Measurements from ENCODE around the gene S100A12. TPM values are rescaled to one million over a fixed set of nuclear protein-coding genes. Genes with fewer than 3 reads are reported as not detected.
"Not testable (repeated sequence)": the region's sequence is repeated elsewhere in the genome, so short reads cannot be mapped to it uniquely, and the experiment has no call there.

The S100A12 gene
- total RNA-seq, 5 donors from 2014 or later (not counting 1 experiment from before 2014, with no cell fraction given) = 1.1 TPM; not detected in 4

GRCh38 chr1:153415850-153416570 is 40.6 kb upstream of the S100A12 start, which contains the start of gene S100A7A:
TSS of gene S100A7A (plus strand) at chr1:153416520. CDS start at chr1:153418083, 1,563 bp downstream.
- ATAC-seq (replicated peaks in 1 of 4) = no peak
- Histone ChIP-seq H3K36me3 (ENCODE audit: control insufficient read depth in 2 of 2, extremely low read depth in 1 of 2, insufficient read depth in 1 of 2, low read length in 1 of 2) (no peaks in the 10 kb centered on the region), H3K27me3 (replicated peaks in 1 of 2; ENCODE audit: control insufficient read depth in 2 of 2, extremely low read depth in 1 of 2, insufficient read depth in 2 of 2, low read length in 1 of 2) (peaks cover 0 to 31% of the 10 kb centered on the region in 2 experiments), H3K9me3 (no peaks in the 10 kb centered on the region), H3K4me1 (ENCODE audit: control insufficient read depth in 1 of 2, extremely low read depth in 1 of 2, insufficient read depth in 2 of 2, low read length in 2 of 2) (no peaks in the 10 kb centered on the region), H3K4me3 (ENCODE audit: control insufficient read depth in 1 of 2, extremely low read depth in 1 of 2, low read length in 1 of 2) (no peak within 1 kb of the TSS), H3K27ac (ENCODE audit: low read length) (no peak within 1 kb of the TSS)
- H3K4me1 Mint-ChIP-seq = no peaks in the 10 kb centered on the region
- CTCF ChIA-PET = no interaction called here
- POLR2A ChIA-PET = no interaction called here
- 61% methylated on average over 2 of the region's 6 CpGs for WGBS (ENCODE audit: insufficient coverage)
- no peak within 1 kb of the TSS for H3K4me3 Mint-ChIP-seq
- H3K36me3 Mint-ChIP-seq = no peaks in the 10 kb centered on the region
- DNase-seq = no peak
- H3K9me3 Mint-ChIP-seq = peaks cover 0 to 5% (median 0%) of the 10 kb centered on the region in 3 donors
- no peak within 1 kb of the TSS for H3K27ac Mint-ChIP-seq
- peaks cover 32 to 45% of the 10 kb centered on the region in 2 donors for H3K27me3 Mint-ChIP-seq

- CTCF ChIA-PET; H3K4me3 Mint-ChIP-seq; H3K9me3 ChIP-seq; H3K4me1 ChIP-seq (ENCODE audit: control insufficient read depth in 1 of 2, extremely low read depth in 1 of 2, insufficient read depth in 2 of 2, low read length in 2 of 2); H3K9me3 Mint-ChIP-seq; H3K36me3 Mint-ChIP-seq; H3K4me1 Mint-ChIP-seq; ATAC-seq (replicated peaks in 1 of 4); H3K27ac Mint-ChIP-seq; H3K27ac ChIP-seq (ENCODE audit: low read length); H3K4me3 ChIP-seq (ENCODE audit: control insufficient read depth in 1 of 2, extremely low read depth in 1 of 2, low read length in 1 of 2); H3K36me3 ChIP-seq (ENCODE audit: control insufficient read depth in 2 of 2, extremely low read depth in 1 of 2, insufficient read depth in 1 of 2, low read length in 1 of 2); POLR2A ChIA-PET; DNase-seq: not testable (repeated sequence)
- peaks cover 0 to 22% of the 10 kb centered on the region in 2 experiments for H3K27me3 ChIP-seq (replicated peaks in 1 of 2; ENCODE audit: control insufficient read depth in 2 of 2, extremely low read depth in 1 of 2, insufficient read depth in 2 of 2, low read length in 1 of 2)
- peaks cover 30 to 36% of the 10 kb centered on the region in 2 donors for H3K27me3 Mint-ChIP-seq
Measured at GRCh38 chr1:153413961-153414360, 38.5 kb upstream of the S100A12 start.

DNA sequence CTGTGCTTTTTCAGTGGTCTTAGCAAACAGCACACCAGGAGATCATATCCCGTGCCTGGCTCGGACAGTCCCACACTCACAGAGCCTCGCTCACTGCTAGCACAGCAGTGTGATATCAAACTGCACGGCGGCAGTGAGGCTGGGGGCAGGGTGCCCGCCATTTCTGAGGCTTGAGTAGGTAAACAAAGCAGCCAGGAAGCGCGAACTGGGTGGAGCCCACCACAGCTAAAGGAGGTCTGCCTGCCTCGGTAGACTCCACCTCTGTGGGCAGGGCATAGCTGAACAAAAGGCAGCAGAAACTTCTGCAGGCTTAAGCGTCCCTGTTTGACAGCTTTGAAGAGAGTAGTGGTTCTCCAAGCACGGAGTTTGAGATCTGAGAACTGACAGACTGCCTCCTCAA is 31.9 kb upstream of the S100A12 start:
- H3K4me1 ChIP-seq (ENCODE audit: control insufficient read depth in 1 of 2, extremely low read depth in 1 of 2, insufficient read depth in 2 of 2, low read length in 2 of 2); H3K9me3 Mint-ChIP-seq; H3K4me3 ChIP-seq (ENCODE audit: control insufficient read depth in 1 of 2, extremely low read depth in 1 of 2, low read length in 1 of 2); H3K36me3 ChIP-seq (ENCODE audit: control insufficient read depth in 2 of 2, extremely low read depth in 1 of 2, insufficient read depth in 1 of 2, low read length in 1 of 2); H3K36me3 Mint-ChIP-seq; H3K9me3 ChIP-seq; H3K27ac ChIP-seq (ENCODE audit: low read length); POLR2A ChIA-PET: not testable (repeated sequence)
- Mint-ChIP-seq H3K27ac (peak overlapping the region in 1 of 2 donors; percentile 11), H3K27me3 (peaks cover 21 to 36% of the 10 kb centered on the region in 2 donors), H3K4me1 (peaks cover 26 to 29% (median 27%) of the 10 kb centered on the region in 3 donors), H3K4me3 (peak overlapping the region in 1 of 3 donors; percentile 51)
- 45% methylated on average over 9 of the region's 11 CpGs for WGBS (ENCODE audit: insufficient coverage)
- DNase-seq = peak in 20 of 35 experiments; percentile 3 to 44 (median 18)
- peaks cover 0 to 19% of the 10 kb centered on the region in 2 experiments for H3K27me3 ChIP-seq (replicated peaks in 1 of 2; ENCODE audit: control insufficient read depth in 2 of 2, extremely low read depth in 1 of 2, insufficient read depth in 2 of 2, low read length in 1 of 2)
- CTCF ChIA-PET = interaction anchor here in 1 of 2 donors (0.5 kb wide), 1 partner anchor 43 kb away, joined by 12 read pairs; no protein-coding TSS in a partner anchor
- peak in 2 of 4 experiments; percentile 52 to 57 for ATAC-seq (replicated peaks in 1 of 4)

DNA sequence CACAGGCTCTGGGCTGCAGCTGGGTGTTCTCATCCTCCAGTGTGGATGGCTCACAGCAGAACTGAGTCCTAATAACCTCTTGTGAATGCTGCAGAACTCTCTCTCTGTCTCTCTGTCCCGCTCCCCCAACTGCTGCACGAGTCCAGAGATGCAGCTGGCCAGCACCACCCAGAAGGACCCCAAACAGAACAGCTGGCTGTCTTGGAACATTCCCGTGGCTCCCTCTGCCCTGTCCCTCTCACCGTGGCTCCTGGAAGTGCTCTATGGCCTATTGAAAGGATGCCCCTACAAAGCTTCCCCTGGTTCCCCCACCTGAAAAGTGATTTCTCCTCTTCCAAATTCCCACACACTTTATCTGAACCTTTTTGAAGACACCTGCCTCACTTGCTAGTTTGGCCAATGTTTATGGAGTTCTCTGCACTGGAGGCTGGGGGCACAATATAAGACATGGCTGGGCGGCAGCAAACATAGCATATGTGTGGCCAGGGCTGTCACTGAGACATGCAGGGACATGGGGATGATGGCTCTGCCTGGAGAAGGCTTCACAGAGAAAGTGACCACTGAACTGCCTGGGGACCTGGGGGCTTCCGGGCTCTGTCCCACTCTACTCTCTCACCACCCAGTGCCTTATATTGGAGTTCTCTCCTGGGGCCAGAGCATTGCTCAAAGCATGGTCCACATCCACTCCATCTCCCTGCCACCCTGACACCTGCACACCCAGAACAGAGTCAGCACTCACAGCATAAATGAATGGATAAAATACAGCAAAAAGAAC is 30.6 kb upstream of the S100A12 start:
- H3K36me3 Mint-ChIP-seq; H3K9me3 ChIP-seq; H3K36me3 ChIP-seq (ENCODE audit: control insufficient read depth in 2 of 2, extremely low read depth in 1 of 2, insufficient read depth in 1 of 2, low read length in 1 of 2); ATAC-seq (replicated peaks in 1 of 4); DNase-seq; H3K4me3 ChIP-seq (ENCODE audit: control insufficient read depth in 1 of 2, extremely low read depth in 1 of 2, low read length in 1 of 2); POLR2A ChIA-PET; H3K27ac ChIP-seq (ENCODE audit: low read length); CTCF ChIA-PET; H3K4me1 ChIP-seq (ENCODE audit: control insufficient read depth in 1 of 2, extremely low read depth in 1 of 2, insufficient read depth in 2 of 2, low read length in 2 of 2); H3K9me3 Mint-ChIP-seq: not testable (repeated sequence)
- WGBS (ENCODE audit: insufficient coverage) = 42% methylated on average over 3 of the region's 6 CpGs
- peaks cover 16 to 37% of the 10 kb centered on the region in 2 donors for H3K27me3 Mint-ChIP-seq
- H3K27me3 ChIP-seq (replicated peaks in 1 of 2; ENCODE audit: control insufficient read depth in 2 of 2, extremely low read depth in 1 of 2, insufficient read depth in 2 of 2, low read length in 1 of 2) = peaks cover 0 to 21% of the 10 kb centered on the region in 2 experiments
- H3K4me1 Mint-ChIP-seq = peaks cover 26 to 29% (median 27%) of the 10 kb centered on the region in 3 donors
- peak overlapping the region in 1 of 2 donors; percentile 48 for H3K27ac Mint-ChIP-seq
- peak overlapping the region in 1 of 3 donors; percentile 51 for H3K4me3 Mint-ChIP-seq

DNA sequence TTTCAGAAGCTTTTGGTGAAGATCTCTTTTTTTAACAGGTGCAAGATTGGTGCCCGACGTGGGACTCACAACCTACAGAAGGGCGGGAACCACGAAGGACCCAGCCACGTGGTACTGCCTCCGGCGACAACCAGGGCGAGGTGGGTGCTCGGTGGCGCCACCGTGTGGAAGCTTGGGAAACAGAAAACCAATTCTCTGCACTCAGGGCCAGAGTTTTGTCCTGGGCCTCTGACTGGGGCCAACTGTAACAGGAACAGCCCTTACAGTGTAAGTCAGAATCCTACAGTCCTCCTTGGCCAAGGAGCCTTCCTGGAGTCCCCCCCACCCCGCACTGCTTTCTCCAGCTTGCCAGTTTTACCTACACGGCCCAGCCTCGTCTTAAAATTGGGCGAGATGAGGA is 29.3 kb upstream of the S100A12 start:
- Histone ChIP-seq H3K36me3 (ENCODE audit: control insufficient read depth in 2 of 2, extremely low read depth in 1 of 2, insufficient read depth in 1 of 2, low read length in 1 of 2) (no peaks in the 10 kb centered on the region), H3K27ac (ENCODE audit: low read length) (no peak overlapping the region), H3K4me3 (ENCODE audit: control insufficient read depth in 1 of 2, extremely low read depth in 1 of 2, low read length in 1 of 2) (no peak overlapping the region), H3K4me1 (ENCODE audit: control insufficient read depth in 1 of 2, extremely low read depth in 1 of 2, insufficient read depth in 2 of 2, low read length in 2 of 2) (peaks cover 0 to 8% of the 10 kb centered on the region in 2 experiments), H3K27me3 (replicated peaks in 1 of 2; ENCODE audit: control insufficient read depth in 2 of 2, extremely low read depth in 1 of 2, insufficient read depth in 2 of 2, low read length in 1 of 2) (peaks cover 0 to 21% of the 10 kb centered on the region in 2 experiments), H3K9me3 (no peaks in the 10 kb centered on the region)
- DNase-seq (peak in 32 of 35 experiments; percentile 14 to 60 (median 41)), ATAC-seq (replicated peaks in 1 of 4) (peak; percentile 46 to 61 (median 59))
- POLR2A ChIA-PET = no interaction called here
- no peaks in the 10 kb centered on the region for H3K36me3 Mint-ChIP-seq
- H3K27ac Mint-ChIP-seq = no peak overlapping the region
- H3K9me3 Mint-ChIP-seq = peaks cover 0 to 5% (median 4%) of the 10 kb centered on the region in 3 donors
- peaks cover 10 to 33% of the 10 kb centered on the region in 2 donors for H3K27me3 Mint-ChIP-seq
- WGBS (ENCODE audit: insufficient coverage) = 27% methylated on average over 14 of the region's 15 CpGs
- H3K4me3 Mint-ChIP-seq = no peak overlapping the region
- CTCF ChIA-PET = no interaction called here
- peaks cover 26 to 29% (median 27%) of the 10 kb centered on the region in 3 donors for H3K4me1 Mint-ChIP-seq

DNA sequence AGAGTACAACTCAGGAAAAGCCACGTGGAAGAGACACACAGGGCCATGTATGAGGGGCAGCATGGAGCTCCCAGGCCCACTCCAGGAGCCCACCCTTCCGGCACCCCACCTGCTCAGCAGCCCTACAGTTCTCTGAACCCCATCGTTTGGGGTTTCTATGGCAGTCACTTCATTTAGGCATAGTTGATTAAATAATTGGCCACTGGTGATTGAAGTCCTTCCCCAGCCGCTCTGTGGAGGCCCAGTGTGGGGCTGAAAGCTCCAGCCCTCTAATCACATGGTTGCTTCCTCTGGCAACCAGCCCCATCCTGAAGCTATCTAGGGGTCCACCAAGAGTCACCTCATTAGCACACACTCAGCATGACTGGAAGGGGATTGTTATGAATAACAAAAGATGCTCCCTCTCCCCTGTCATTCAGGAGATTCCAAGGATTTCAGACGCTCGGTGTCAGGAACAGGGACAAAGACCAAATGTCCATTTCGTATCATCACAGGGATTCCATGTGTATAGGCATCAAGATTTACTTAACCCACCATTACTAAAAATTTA is 28.7 kb upstream of the S100A12 start:
- no peaks in the 10 kb centered on the region for H3K36me3 Mint-ChIP-seq
- no peak overlapping the region for H3K4me3 Mint-ChIP-seq
- H3K27me3 Mint-ChIP-seq = peaks cover 6 to 29% of the 10 kb centered on the region in 2 donors
- H3K9me3 Mint-ChIP-seq = peaks cover 0 to 5% (median 0%) of the 10 kb centered on the region in 3 donors
- Histone ChIP-seq H3K4me3 (ENCODE audit: control insufficient read depth in 1 of 2, extremely low read depth in 1 of 2, low read length in 1 of 2) (no peak overlapping the region), H3K36me3 (ENCODE audit: control insufficient read depth in 2 of 2, extremely low read depth in 1 of 2, insufficient read depth in 1 of 2, low read length in 1 of 2) (no peaks in the 10 kb centered on the region), H3K27me3 (replicated peaks in 1 of 2; ENCODE audit: control insufficient read depth in 2 of 2, extremely low read depth in 1 of 2, insufficient read depth in 2 of 2, low read length in 1 of 2) (peaks cover 0 to 21% of the 10 kb centered on the region in 2 experiments), H3K4me1 (ENCODE audit: control insufficient read depth in 1 of 2, extremely low read depth in 1 of 2, insufficient read depth in 2 of 2, low read length in 2 of 2) (peaks cover 0 to 8% of the 10 kb centered on the region in 2 experiments), H3K27ac (ENCODE audit: low read length) (no peak overlapping the region), H3K9me3 (no peaks in the 10 kb centered on the region)
- WGBS (ENCODE audit: insufficient coverage) = 33% methylated on average over 1 of the region's 7 CpGs
- H3K4me1 Mint-ChIP-seq = peaks cover 26 to 29% (median 27%) of the 10 kb centered on the region in 3 donors
- DNase-seq = no peak
- ChIA-PET POLR2A (no interaction called here), CTCF (no interaction called here)
- ATAC-seq (replicated peaks in 1 of 4) = no peak
- no peak overlapping the region for H3K27ac Mint-ChIP-seq
